Astrocyte (in vitro differentiated cells and primary cell): Measurements from ENCODE around the gene EFTUD2. TPM values are rescaled to one million over a fixed set of nuclear protein-coding genes. Genes with fewer than 3 reads are reported as not detected.

ENCODE experiments used
- DNase-seq: peaks from one replicate; pipeline ENCODE4 v3.0.0-alpha.2; 2010; ENCODE audit warnings: low read depth
- FAIRE-seq: peaks from 2 replicates; lab custom pipeline; 2011; peaks lifted over from hg19 to GRCh38; lab: Jason Lieb, UNC
- H2AFZ ChIP-seq: 2 replicates; pipeline ENCODE4 v1.6.0; 2012; ENCODE audit warnings: low read depth, low read length, inconsistent platforms
- H3K27ac ChIP-seq: 2 replicates; pipeline ENCODE4 v1.5.1; 2011; ENCODE audit warnings: low read depth, low read length, inconsistent platforms
- H3K27me3 ChIP-seq: 2 replicates; pipeline ENCODE4 v1.6.0; 2011; ENCODE audit warnings: low read length, inconsistent platforms; ENCODE audit not compliant: insufficient read depth
- H3K36me3 ChIP-seq: 2 replicates; pipeline ENCODE4 v1.5.1; 2011; ENCODE audit warnings: low read length, inconsistent platforms; ENCODE audit not compliant: insufficient read depth
- H3K4me1 ChIP-seq: 2 replicates; pipeline ENCODE4 v1.5.1; 2011; ENCODE audit warnings: low read length, inconsistent platforms; ENCODE audit not compliant: insufficient read depth
- H3K4me2 ChIP-seq: 2 replicates; pipeline ENCODE4 v1.6.0; 2012; ENCODE audit warnings: low read length, inconsistent platforms
- H3K4me3 ChIP-seq: 2 replicates; pipeline ENCODE4 v1.5.1; 2011; ENCODE audit warnings: low read depth, mild to moderate bottlenecking, low read length, inconsistent platforms; ENCODE audit not compliant: insufficient read depth
- H3K79me2 ChIP-seq: 2 replicates; pipeline ENCODE4 v1.6.0; 2012; ENCODE audit warnings: mild to moderate bottlenecking, low read length, inconsistent platforms; ENCODE audit not compliant: insufficient read depth
- H3K9ac ChIP-seq: 2 replicates; pipeline ENCODE4 v1.6.0; 2012; ENCODE audit warnings: mild to moderate bottlenecking, low read length, inconsistent platforms
- H3K9me3 ChIP-seq: 2 replicates; pipeline ENCODE4 v1.5.1; 2012; ENCODE audit warnings: low read depth, mild to moderate bottlenecking, low read length, inconsistent platforms; ENCODE audit not compliant: insufficient read depth
- H4K20me1 ChIP-seq: 2 replicates; pipeline ENCODE4 v1.6.0; 2012; ENCODE audit warnings: low read length, inconsistent platforms; ENCODE audit not compliant: insufficient read depth
- H3K27ac Mint-ChIP-seq: one replicate; pipeline ENCODE4 v1.8.0; 2021; ENCODE audit warnings: mild to moderate bottlenecking, mixed read lengths; ENCODE audit not compliant: unreplicated experiment
- H3K27me3 Mint-ChIP-seq: one replicate; pipeline ENCODE4 v1.8.0; 2021; ENCODE audit warnings: low read depth, mixed read lengths; ENCODE audit not compliant: unreplicated experiment
- H3K36me3 Mint-ChIP-seq: one replicate; pipeline ENCODE4 v1.8.0; 2021; ENCODE audit warnings: low read depth, mixed read lengths; ENCODE audit not compliant: unreplicated experiment
- H3K4me1 Mint-ChIP-seq: one replicate; pipeline ENCODE4 v1.8.0; 2021; ENCODE audit warnings: low read depth, mixed read lengths; ENCODE audit not compliant: unreplicated experiment
- H3K4me3 Mint-ChIP-seq: one replicate; pipeline ENCODE4 v1.8.0; 2021; ENCODE audit warnings: mild to moderate bottlenecking, moderate library complexity, mixed read lengths; ENCODE audit not compliant: unreplicated experiment
- H3K9me3 Mint-ChIP-seq: one replicate; pipeline ENCODE4 v1.8.0; 2021; ENCODE audit warnings: mild to moderate bottlenecking, mixed read lengths; ENCODE audit not compliant: unreplicated experiment
- EZH2 ChIP-seq: IDR thresholded peaks from 2 replicates; pipeline ENCODE4 v1.6.1; 2012; ENCODE audit warnings: mild to moderate bottlenecking, low read length, inconsistent platforms; ENCODE audit not compliant: insufficient read depth
- total RNA-seq: library from RNA; stranded (reverse); gene quantifications from 2 replicates; pipeline ENCODE4 v1.2.1, GENCODE V29; 2021
- TF ChIP-seq, protein P1 (sequence below): IDR thresholded peaks from 2 replicates; pipeline ENCODE4 v1.5.1; 2011; ENCODE audit warnings: low read depth, mild to moderate bottlenecking, inconsistent platforms, low read length, moderate library complexity; ENCODE audit not compliant: insufficient read depth

Gene EFTUD2
- total RNA-seq, 1 donor from 2014 or later, result 129 TPM

GRCh38 chr17:44925731-44926697, 26.8 kb upstream of the EFTUD2 start:
- Mint-ChIP-seq H3K4me1 (no peaks in the 10 kb centered on the region), H3K27ac (no peak overlapping the region), H3K36me3 (no peaks in the 10 kb centered on the region), H3K27me3 (peaks cover 29% of the 10 kb centered on the region), H3K9me3 (no peaks in the 10 kb centered on the region), H3K4me3 (no peak overlapping the region)
- FAIRE-seq (no peak), DNase-seq (no peak)
- Histone ChIP-seq H3K9ac (no peak overlapping the region), H4K20me1 (no peaks in the 10 kb centered on the region), H3K36me3 (peaks cover 6% of the 10 kb centered on the region), H2AFZ (no peak overlapping the region), H3K27ac (no peak overlapping the region), H3K27me3 (peaks cover 6% of the 10 kb centered on the region), H3K4me2 (no peak overlapping the region), H3K9me3 (no peaks in the 10 kb centered on the region), H3K4me3 (no peak overlapping the region), H3K79me2 (no peaks in the 10 kb centered on the region), H3K4me1 (no peaks in the 10 kb centered on the region)
- TF ChIP-seq, protein P1, sequence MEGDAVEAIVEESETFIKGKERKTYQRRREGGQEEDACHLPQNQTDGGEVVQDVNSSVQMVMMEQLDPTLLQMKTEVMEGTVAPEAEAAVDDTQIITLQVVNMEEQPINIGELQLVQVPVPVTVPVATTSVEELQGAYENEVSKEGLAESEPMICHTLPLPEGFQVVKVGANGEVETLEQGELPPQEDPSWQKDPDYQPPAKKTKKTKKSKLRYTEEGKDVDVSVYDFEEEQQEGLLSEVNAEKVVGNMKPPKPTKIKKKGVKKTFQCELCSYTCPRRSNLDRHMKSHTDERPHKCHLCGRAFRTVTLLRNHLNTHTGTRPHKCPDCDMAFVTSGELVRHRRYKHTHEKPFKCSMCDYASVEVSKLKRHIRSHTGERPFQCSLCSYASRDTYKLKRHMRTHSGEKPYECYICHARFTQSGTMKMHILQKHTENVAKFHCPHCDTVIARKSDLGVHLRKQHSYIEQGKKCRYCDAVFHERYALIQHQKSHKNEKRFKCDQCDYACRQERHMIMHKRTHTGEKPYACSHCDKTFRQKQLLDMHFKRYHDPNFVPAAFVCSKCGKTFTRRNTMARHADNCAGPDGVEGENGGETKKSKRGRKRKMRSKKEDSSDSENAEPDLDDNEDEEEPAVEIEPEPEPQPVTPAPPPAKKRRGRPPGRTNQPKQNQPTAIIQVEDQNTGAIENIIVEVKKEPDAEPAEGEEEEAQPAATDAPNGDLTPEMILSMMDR, result no peak
- no peak for TF ChIP-seq EZH2

- H3K4me1 ChIP-seq, result no peaks in the 10 kb centered on the region
- H2AFZ ChIP-seq, result no peak overlapping the region
- no peaks in the 10 kb centered on the region for H3K36me3 Mint-ChIP-seq
Measured at GRCh38 chr17:44924107-44924544, 24.9 kb upstream of the EFTUD2 start.

More at GRCh38 chr17:44924107-44924544, 24.9 kb upstream of the EFTUD2 start:
- peaks cover 5% of the 10 kb centered on the region for H3K36me3 ChIP-seq
- H3K27ac ChIP-seq, result no peak overlapping the region
- H3K9me3 ChIP-seq, result no peaks in the 10 kb centered on the region
- H3K79me2 ChIP-seq, result no peaks in the 10 kb centered on the region
- Mint-ChIP-seq H3K9me3 (no peaks in the 10 kb centered on the region), H3K27me3 (peaks cover 38% of the 10 kb centered on the region), H3K4me3 (no peak overlapping the region), H3K27ac (no peak overlapping the region), H3K4me1 (no peaks in the 10 kb centered on the region)
- peaks cover 9% of the 10 kb centered on the region for H3K27me3 ChIP-seq
- H4K20me1 ChIP-seq, result no peaks in the 10 kb centered on the region
- TF ChIP-seq, protein P1, result no peak
- TF ChIP-seq EZH2, result no peak
- DNase-seq (no peak), FAIRE-seq (no peak)
- no peak overlapping the region for H3K4me2 ChIP-seq
- no peak overlapping the region for H3K4me3 ChIP-seq
- H3K9ac ChIP-seq, result no peak overlapping the region
